Activated CD4-positive, CD25-positive, alpha-beta regulatory T cell treated with anti-CD3 and anti-CD28 coated beads, Interleukin-2, amount 50 U/mL, for 72 hours (primary cell): ENCODE results near the gene STRAP.
"Not testable (repeated sequence)": the region's sequence is repeated elsewhere in the genome, so short reads cannot be mapped to it uniquely, and the experiment has no call there.

Source experiments
- DNase-seq: peaks from one replicate; pipeline ENCODE4 v3.0.0; 2021

Gene STRAP

GRCh38 chr12:15928870-15929571 is 46.8 kb downstream of the STRAP start:
- no peak for DNase-seq

GRCh38 chr12:15931590-15932053 is 49.4 kb downstream of the STRAP start:
- DNase-seq = no peak

- DNase-seq = no peak
Measured at GRCh38 chr12:15932327-15932726, 50.1 kb downstream of the STRAP start.

GRCh38 chr12:15932971-15933370 is 50.8 kb downstream of the STRAP start:
- DNase-seq = no peak

- DNase-seq = no peak
Measured at GRCh38 chr12:15933751-15934150, 51.6 kb downstream of the STRAP start.

- no peak for DNase-seq
Measured at GRCh38 chr12:15936751-15937150, 54.6 kb downstream of the STRAP start.

- no peak for DNase-seq
Measured at GRCh38 chr12:15937902-15938301, 55.7 kb downstream of the STRAP start.

GRCh38 chr12:15939111-15939510 is 56.9 kb downstream of the STRAP start:
- DNase-seq = no peak

GRCh38 chr12:15942475-15942874 is 60.3 kb downstream of the STRAP start:
- no peak for DNase-seq

GRCh38 chr12:15943519-15943918 is 61.3 kb downstream of the STRAP start:
- not testable (repeated sequence) for DNase-seq

GRCh38 chr12:15948461-15948860 is 66.3 kb downstream of the STRAP start:
- not testable (repeated sequence) for DNase-seq
